ENCODE results near the gene STIP1. TPM values are rescaled to one million over a fixed set of nuclear protein-coding genes. Genes with fewer than 3 reads are reported as not detected.

The STIP1 gene
- total and polyA plus RNA-seq, 4 donors, result 22.6 to 58.1 (median 42.5) TPM

DNA sequence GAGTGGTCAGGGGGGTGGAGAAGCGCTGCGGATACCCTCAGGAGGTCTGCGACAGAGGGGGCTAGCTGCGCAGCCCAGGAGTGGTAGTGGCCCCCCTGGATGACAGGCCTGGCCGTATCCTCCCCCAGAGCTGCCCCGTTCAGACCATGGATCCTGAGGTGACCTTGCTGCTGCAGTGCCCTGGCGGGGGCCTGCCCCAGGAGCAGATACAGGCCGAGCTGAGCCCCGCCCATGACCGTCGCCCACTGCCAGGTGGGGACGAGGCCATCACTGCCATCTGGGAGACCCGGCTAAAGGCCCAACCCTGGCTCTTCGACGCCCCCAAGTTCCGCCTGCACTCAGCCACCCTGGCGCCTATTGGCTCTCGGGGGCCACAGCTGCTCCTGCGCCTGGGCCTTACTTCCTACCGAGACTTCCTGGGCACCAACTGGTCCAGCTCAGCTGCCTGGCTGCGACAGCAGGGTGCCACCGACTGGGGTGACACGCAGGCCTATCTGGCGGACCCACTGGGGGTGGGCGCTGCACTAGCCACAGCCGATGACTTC, 40.6 kb downstream of the STIP1 start:
- TF ChIP-seq RXRA (IDR thresholded peaks at IDR 0.05) (peak in 1 of 2 donors; percentile 24), FOXA1 (IDR thresholded peaks at IDR 0.05) (no peak)
- Histone ChIP-seq H3K9ac (ENCODE audit: low read depth in 1 of 2, low read length in 2 of 2) (peak overlapping the region; percentile 14 to 89), H3K4me1 (ENCODE audit: control insufficient read depth in 4 of 4, insufficient read depth in 4 of 4, low read length in 3 of 4) (peaks cover 14 to 47% (median 30%) of the 10 kb centered on the region in 4 donors), H3K36me3 (ENCODE audit: control insufficient read depth in 4 of 4, insufficient read depth in 3 of 4, low read depth in 1 of 4, low read length in 3 of 4) (peaks cover 0 to 14% (median 6%) of the 10 kb centered on the region in 4 donors), H3K4me3 (ENCODE audit: low read depth in 1 of 3, low read length in 3 of 3) (peak overlapping the region; percentile 51 to 97 (median 67)), H3K27ac (ENCODE audit: low read depth in 1 of 2, low read length in 2 of 2) (peak overlapping the region; percentile 52 to 92), H3K27me3 (ENCODE audit: control insufficient read depth in 4 of 4, insufficient read depth in 4 of 4, low read length in 3 of 4) (no peaks in the 10 kb centered on the region), H3K9me3 (ENCODE audit: control insufficient read depth in 4 of 4, low read length in 3 of 4) (no peaks in the 10 kb centered on the region)
- DNase-seq (ENCODE audit: low spot score), result no peak
- 21% methylated on average over 26 of the region's 26 CpGs for WGBS

DNA sequence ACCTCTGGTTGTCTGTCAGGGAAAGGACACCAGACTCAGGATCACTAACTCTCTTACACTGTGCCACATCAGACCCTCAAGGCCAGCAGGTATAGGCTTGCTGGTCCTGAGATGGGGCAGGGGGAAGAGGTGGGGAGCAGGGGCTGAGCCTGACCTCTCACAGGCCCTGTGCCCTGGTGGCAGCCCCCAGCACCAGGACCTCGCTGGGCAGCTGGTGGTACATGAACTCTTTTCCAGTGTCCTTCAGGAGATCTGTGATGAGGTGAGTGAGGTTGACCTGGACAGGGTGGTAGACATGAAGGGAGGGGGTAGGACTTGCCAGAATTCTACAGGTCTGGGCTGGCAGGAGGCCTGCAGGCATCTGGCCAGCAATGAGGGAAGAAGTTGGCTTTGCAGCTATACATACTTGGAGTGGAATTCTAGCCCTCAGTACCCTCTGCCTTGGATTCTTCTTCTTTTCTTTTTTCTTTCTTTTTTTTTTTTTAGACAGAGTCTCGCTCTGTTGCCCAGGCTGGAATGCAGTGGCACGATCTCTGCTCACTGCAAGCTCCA, 41.5 kb downstream of the STIP1 start:
- Histone ChIP-seq H3K27ac (ENCODE audit: low read depth in 1 of 2, low read length in 2 of 2) (no peak overlapping the region), H3K4me1 (ENCODE audit: control insufficient read depth in 4 of 4, insufficient read depth in 4 of 4, low read length in 3 of 4) (peaks cover 14 to 47% (median 30%) of the 10 kb centered on the region in 4 donors), H3K9ac (ENCODE audit: low read depth in 1 of 2, low read length in 2 of 2) (peak overlapping the region in 1 of 2 donors; percentile 89), H3K4me3 (ENCODE audit: low read depth in 1 of 3, low read length in 3 of 3) (peak overlapping the region in 1 of 3 donors; percentile 51), H3K36me3 (ENCODE audit: control insufficient read depth in 4 of 4, insufficient read depth in 3 of 4, low read depth in 1 of 4, low read length in 3 of 4) (peaks cover 0 to 14% (median 6%) of the 10 kb centered on the region in 4 donors), H3K27me3 (ENCODE audit: control insufficient read depth in 4 of 4, insufficient read depth in 4 of 4, low read length in 3 of 4) (no peaks in the 10 kb centered on the region), H3K9me3 (ENCODE audit: control insufficient read depth in 4 of 4, low read length in 3 of 4) (no peaks in the 10 kb centered on the region)
- whole genome bisulfite sequencing, result 88% methylated on average over 3 of the region's 3 CpGs
- no peak for DNase-seq (ENCODE audit: low spot score)
- TF ChIP-seq RXRA (IDR thresholded peaks at IDR 0.05) (no peak), TAF1 (conservative IDR thresholded peaks at IDR 0.05) (no peak), NR2F2 (IDR thresholded peaks at IDR 0.05) (no peak), GABPA (IDR thresholded peaks at IDR 0.05 in 1 of 2, conservative IDR thresholded peaks at IDR 0.05 in 1 of 2) (no peak), YY1 (IDR thresholded peaks at IDR 0.05) (no peak), SP1 (IDR thresholded peaks at IDR 0.05) (no peak), JUND (IDR thresholded peaks at IDR 0.05) (no peak), HNF4G (IDR thresholded peaks at IDR 0.05) (no peak), HNF4A (conservative IDR thresholded peaks at IDR 0.05) (no peak), FOXA1 (IDR thresholded peaks at IDR 0.05) (no peak), FOXA2 (IDR thresholded peaks at IDR 0.05) (no peak), EGR1 (IDR thresholded peaks at IDR 0.05; ENCODE audit: low read depth in 2 of 2) (no peak)
- TF ChIP-seq, protein P1, sequence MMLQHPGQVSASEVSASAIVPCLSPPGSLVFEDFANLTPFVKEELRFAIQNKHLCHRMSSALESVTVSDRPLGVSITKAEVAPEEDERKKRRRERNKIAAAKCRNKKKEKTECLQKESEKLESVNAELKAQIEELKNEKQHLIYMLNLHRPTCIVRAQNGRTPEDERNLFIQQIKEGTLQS (IDR thresholded peaks at IDR 0.05), result no peak
- TF ChIP-seq, protein P2, sequence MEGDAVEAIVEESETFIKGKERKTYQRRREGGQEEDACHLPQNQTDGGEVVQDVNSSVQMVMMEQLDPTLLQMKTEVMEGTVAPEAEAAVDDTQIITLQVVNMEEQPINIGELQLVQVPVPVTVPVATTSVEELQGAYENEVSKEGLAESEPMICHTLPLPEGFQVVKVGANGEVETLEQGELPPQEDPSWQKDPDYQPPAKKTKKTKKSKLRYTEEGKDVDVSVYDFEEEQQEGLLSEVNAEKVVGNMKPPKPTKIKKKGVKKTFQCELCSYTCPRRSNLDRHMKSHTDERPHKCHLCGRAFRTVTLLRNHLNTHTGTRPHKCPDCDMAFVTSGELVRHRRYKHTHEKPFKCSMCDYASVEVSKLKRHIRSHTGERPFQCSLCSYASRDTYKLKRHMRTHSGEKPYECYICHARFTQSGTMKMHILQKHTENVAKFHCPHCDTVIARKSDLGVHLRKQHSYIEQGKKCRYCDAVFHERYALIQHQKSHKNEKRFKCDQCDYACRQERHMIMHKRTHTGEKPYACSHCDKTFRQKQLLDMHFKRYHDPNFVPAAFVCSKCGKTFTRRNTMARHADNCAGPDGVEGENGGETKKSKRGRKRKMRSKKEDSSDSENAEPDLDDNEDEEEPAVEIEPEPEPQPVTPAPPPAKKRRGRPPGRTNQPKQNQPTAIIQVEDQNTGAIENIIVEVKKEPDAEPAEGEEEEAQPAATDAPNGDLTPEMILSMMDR (IDR thresholded peaks at IDR 0.05; ENCODE audit: low read depth, low read length, missing input control), result no peak

DNA sequence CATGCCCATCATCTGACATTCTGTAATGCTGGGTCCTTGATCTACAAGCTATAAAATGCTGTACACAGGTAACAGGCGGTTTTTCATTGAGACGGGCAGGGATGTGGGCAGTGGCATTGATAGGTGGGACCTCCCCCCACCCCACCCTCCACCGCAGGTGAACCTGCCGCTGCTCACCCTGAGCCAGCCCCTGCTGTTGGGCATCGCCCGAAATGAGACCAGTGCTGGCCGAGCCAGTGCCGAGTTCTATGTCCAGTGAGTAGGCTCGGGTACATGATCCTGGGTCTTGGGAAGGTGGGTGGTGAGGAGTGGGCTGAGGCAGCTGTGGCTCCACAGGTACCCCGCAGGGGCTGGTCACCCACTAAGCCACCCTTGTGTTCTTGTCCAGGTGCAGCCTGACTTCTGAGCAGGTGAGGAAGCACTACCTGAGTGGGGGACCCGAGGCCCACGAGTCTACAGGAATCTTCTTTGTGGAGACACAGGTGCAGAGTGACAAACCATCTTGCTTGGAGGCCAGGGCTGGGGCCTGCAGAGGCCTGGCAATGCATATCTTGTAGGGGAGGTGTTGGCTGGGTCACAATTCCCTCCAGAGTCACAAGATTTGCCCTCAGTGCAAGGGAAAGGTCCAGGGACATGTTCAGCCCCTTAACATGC, 43.2 kb downstream of the STIP1 start:
- H3K27me3 ChIP-seq (ENCODE audit: control insufficient read depth in 4 of 4, insufficient read depth in 4 of 4, low read length in 3 of 4), result no peaks in the 10 kb centered on the region
- H3K36me3 ChIP-seq (ENCODE audit: control insufficient read depth in 4 of 4, insufficient read depth in 3 of 4, low read depth in 1 of 4, low read length in 3 of 4), result peaks cover 0 to under 1% (median 0%) of the 10 kb centered on the region in 4 donors
- no peak overlapping the region for H3K9ac ChIP-seq (ENCODE audit: low read depth in 1 of 2, low read length in 2 of 2)
- no peaks in the 10 kb centered on the region for H3K9me3 ChIP-seq (ENCODE audit: control insufficient read depth in 4 of 4, low read length in 3 of 4)
- DNase-seq (ENCODE audit: low spot score), result no peak
- no peak overlapping the region for H3K4me3 ChIP-seq (ENCODE audit: low read depth in 1 of 3, low read length in 3 of 3)
- no peak for TF ChIP-seq NR2F2 (IDR thresholded peaks at IDR 0.05)
- no peak for TF ChIP-seq FOXA2 (IDR thresholded peaks at IDR 0.05)
- TF ChIP-seq EGR1 (IDR thresholded peaks at IDR 0.05; ENCODE audit: low read depth in 2 of 2), result no peak
- no peak for TF ChIP-seq RAD21 (IDR thresholded peaks at IDR 0.05)
- TF ChIP-seq, protein P3, sequence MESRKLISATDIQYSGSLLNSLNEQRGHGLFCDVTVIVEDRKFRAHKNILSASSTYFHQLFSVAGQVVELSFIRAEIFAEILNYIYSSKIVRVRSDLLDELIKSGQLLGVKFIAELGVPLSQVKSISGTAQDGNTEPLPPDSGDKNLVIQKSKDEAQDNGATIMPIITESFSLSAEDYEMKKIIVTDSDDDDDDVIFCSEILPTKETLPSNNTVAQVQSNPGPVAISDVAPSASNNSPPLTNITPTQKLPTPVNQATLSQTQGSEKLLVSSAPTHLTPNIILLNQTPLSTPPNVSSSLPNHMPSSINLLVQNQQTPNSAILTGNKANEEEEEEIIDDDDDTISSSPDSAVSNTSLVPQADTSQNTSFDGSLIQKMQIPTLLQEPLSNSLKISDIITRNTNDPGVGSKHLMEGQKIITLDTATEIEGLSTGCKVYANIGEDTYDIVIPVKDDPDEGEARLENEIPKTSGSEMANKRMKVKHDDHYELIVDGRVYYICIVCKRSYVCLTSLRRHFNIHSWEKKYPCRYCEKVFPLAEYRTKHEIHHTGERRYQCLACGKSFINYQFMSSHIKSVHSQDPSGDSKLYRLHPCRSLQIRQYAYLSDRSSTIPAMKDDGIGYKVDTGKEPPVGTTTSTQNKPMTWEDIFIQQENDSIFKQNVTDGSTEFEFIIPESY (IDR thresholded peaks at IDR 0.05), result no peak
- no peak for TF ChIP-seq JUND (IDR thresholded peaks at IDR 0.05)
- H3K4me1 ChIP-seq (ENCODE audit: control insufficient read depth in 4 of 4, insufficient read depth in 4 of 4, low read length in 3 of 4), result peaks cover 17 to 56% (median 34%) of the 10 kb centered on the region in 4 donors
- H3K27ac ChIP-seq (ENCODE audit: low read depth in 1 of 2, low read length in 2 of 2), result peak overlapping the region in 1 of 2 donors; percentile 92
- WGBS, result 90% methylated on average over 12 of the region's 12 CpGs

All from liver (tissue), 9 donors.